Stimulated activated naive CD8-positive, alpha-beta T cell treated with anti-CD3 and anti-CD28 coated beads, Interleukin-15, Interleukin-2, amounts not matched to agents 100 ng/mL and 50 ng/mL, for 24 hours (primary cell): Measurements from ENCODE around the gene NRXN2.
A peak's percentile ranks its signal among the peaks of the same experiment; 100 is the strongest.

Experiments used
- H3K27ac Mint-ChIP-seq: one replicate; pipeline ENCODE4 v1.8.0; 2021; ENCODE audit warnings: mild to moderate bottlenecking, mixed read lengths
- H3K27me3 Mint-ChIP-seq: one replicate; pipeline ENCODE4 v1.8.0; 2021; ENCODE audit warnings: mixed read lengths
- H3K36me3 Mint-ChIP-seq: one replicate; pipeline ENCODE4 v1.8.0; 2021; ENCODE audit warnings: low read depth, mixed read lengths
- H3K4me1 Mint-ChIP-seq: one replicate; pipeline ENCODE4 v1.8.0; 2021; ENCODE audit warnings: low read depth, mixed read lengths
- H3K4me3 Mint-ChIP-seq: one replicate; pipeline ENCODE4 v1.8.0; 2021; ENCODE audit warnings: mild to moderate bottlenecking, mixed read lengths
- H3K9me3 Mint-ChIP-seq: one replicate; pipeline ENCODE4 v1.8.0; 2021; ENCODE audit warnings: mixed read lengths

Gene NRXN2

DNA sequence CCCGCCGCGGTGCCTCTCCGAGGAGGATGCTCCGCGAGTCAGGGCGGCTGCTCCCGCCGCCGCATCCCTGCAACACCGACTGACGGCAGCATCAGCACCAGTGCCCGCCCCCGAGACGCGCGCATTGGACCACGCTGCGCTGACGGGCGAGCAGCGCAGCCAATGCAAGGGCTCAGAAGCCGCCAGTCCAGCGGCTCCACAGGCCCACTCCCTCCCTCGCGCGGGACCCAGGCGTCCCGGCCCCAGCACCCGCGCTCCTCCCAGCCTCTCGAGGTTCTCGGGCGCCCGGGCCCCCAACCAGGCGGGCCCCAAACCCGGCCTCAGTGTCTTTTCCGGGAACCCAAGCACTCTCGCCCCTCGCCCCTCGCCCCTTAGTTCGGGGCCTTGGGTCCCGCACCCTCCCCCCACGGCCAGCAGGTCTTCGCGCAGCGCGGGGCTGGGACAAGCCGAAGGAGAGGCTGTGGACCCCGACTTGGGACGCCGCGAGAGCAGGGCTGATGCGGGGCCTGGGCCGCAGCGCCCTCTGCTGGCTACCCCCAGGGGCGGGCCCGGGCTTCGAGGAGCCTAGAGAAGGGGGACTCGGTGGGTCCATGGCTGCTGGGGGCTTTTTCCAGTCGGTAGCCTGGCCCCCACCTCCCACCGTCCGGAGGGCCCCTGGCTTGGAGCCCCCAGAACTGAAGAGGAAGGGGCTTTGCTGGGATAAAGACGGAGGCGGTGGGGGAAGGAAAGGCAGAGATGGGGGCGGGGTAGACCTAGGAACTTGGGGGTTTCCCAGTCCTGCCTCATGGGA lies at the start of gene NRXN2:
Gene NRXN2 (minus strand): TSS at position 81 of the 790 bp plus-strand sequence. CDS start 9,498 bp downstream, outside the sequence.
- Mint-ChIP-seq H3K36me3 (no peaks in the 10 kb centered on the region), H3K9me3 (no peaks in the 10 kb centered on the region), H3K27me3 (peaks cover 17% of the 10 kb centered on the region), H3K27ac (no peak within 1 kb of the TSS), H3K4me3 (peak within 1 kb of the TSS; percentile 55), H3K4me1 (peaks cover 16% of the 10 kb centered on the region)

DNA sequence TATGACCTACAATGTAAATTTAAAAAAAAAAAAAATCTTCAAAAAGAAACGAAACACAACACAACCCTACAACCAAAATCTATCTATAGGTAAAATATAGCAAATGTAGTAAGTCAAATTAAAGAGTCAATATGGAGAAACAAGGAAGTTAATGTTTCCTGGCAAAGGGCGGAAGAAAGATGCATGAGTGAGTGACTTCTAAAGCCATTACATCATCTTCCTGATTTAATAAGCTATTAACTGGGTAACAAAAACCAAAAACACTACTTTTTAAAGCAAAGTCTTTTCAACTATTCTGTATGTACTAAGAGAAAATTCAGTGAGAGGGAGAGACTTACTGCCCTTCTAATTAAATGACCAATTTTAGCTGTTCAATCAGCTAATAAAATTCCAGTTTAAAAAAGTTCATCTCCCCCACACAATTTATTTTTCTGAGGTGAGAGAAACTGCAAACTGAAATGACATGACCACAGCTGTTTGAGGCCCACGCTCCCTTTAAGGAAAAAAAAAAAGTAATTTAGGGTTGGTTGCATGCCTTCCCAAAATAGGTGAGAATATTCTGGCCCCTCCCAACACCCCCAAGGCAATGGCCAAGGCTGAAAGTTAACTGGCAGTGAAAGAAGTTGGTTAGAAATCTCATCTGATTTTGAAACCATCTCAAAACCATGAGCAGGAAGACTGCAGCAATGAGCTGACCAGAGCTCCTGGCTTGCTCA lies 49.5 kb upstream of the NRXN2 start:
- Mint-ChIP-seq H3K4me1 (peaks cover 96% of the 10 kb centered on the region), H3K9me3 (no peaks in the 10 kb centered on the region), H3K27ac (peak overlapping the region; percentile 60), H3K36me3 (peaks cover 100% of the 10 kb centered on the region), H3K4me3 (peak overlapping the region; percentile 51), H3K27me3 (no peaks in the 10 kb centered on the region)

DNA sequence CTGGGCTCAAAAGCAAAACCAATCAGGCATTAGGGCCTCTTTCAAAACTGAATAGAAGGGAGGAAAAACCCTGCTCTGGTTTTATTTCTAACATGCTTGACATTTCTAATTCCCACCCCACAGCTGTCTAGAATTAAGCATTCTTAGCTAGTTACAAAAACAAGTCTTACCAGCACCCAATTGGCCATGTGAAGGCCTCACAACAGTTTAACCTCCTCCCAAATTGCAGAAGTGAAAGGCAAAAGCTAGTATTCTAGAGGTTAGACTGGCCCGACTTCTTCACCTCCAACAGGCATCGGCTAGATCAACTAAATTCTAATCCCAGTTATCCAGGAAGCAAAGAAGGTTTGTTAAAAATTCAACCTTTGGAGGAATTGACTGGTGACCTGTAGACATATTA lies 48.9 kb upstream of the NRXN2 start:
- Mint-ChIP-seq H3K4me1 (peaks cover 96% of the 10 kb centered on the region), H3K36me3 (peaks cover 99% of the 10 kb centered on the region), H3K27me3 (no peaks in the 10 kb centered on the region), H3K9me3 (no peaks in the 10 kb centered on the region), H3K4me3 (peak overlapping the region; percentile 51), H3K27ac (peak overlapping the region; percentile 60)

DNA sequence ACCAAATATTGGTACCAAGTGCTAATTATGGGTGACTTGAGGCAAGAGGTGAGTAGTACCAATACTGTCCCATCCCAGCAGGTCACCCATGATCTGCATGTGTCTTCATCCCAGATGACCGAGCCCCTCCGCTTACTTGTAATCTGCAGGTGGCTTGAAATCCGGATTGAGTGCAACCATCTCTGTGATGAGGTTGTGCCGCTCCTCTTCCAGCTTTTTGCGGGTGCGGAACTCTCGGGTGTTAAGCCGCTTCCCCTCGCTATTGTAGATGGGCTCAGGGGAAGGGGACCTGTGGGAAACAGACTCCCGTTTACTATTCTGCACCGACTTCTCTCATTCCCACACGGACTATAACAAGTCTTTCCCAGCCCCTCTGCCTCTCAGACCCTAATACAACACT lies 47.1 kb upstream of the NRXN2 start:
- Mint-ChIP-seq H3K9me3 (no peaks in the 10 kb centered on the region), H3K4me3 (no peak overlapping the region), H3K4me1 (peaks cover 94% of the 10 kb centered on the region), H3K27me3 (no peaks in the 10 kb centered on the region), H3K27ac (no peak overlapping the region), H3K36me3 (peaks cover 94% of the 10 kb centered on the region)

DNA sequence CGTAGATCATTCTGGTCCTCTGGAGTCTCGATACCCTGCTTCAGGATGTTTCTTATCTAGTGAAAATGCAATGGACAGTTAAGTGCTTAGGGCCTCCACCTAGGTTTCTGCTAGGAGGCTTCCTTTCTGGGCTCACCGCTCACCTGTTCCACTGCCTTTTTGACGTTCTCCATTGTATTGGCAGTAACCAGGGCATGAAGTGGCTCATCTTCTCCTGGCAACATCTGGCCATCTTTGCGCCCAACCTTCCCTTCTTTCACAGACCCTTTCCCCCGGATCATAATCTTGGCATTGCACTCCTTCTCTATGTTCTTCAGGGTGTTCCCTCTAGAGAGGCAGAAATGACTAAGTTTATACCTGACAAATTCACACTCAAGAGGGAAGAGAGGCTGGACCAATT lies 46.3 kb upstream of the NRXN2 start:
- peaks cover 94% of the 10 kb centered on the region for H3K4me1 Mint-ChIP-seq
- no peaks in the 10 kb centered on the region for H3K9me3 Mint-ChIP-seq
- no peaks in the 10 kb centered on the region for H3K27me3 Mint-ChIP-seq
- peak overlapping the region; percentile 17 for H3K4me3 Mint-ChIP-seq
- peaks cover 94% of the 10 kb centered on the region for H3K36me3 Mint-ChIP-seq
- H3K27ac Mint-ChIP-seq, result peak overlapping the region; percentile 54

DNA sequence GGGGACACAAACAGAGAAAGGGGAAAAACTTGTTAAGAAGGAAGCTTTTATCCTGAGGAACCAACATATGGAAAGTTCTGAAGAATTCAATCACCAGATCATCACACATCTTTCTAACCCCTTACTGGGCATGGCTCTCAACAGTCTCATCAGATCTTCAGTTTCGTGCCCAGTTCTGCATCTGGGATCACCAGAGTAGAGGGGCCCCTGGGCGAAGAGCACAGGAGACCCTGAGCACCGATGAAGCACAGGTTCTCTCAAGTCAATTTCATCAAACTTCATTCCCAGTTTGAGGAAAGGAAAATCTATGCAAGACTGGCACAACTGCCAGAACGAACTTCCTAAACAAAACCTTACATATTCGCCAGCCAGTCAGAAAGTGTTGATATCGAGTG lies 45.3 kb upstream of the NRXN2 start:
- Mint-ChIP-seq H3K4me1 (peaks cover 95% of the 10 kb centered on the region), H3K36me3 (peaks cover 91% of the 10 kb centered on the region), H3K4me3 (no peak overlapping the region), H3K27me3 (no peaks in the 10 kb centered on the region), H3K9me3 (no peaks in the 10 kb centered on the region), H3K27ac (peak overlapping the region; percentile 34)

DNA sequence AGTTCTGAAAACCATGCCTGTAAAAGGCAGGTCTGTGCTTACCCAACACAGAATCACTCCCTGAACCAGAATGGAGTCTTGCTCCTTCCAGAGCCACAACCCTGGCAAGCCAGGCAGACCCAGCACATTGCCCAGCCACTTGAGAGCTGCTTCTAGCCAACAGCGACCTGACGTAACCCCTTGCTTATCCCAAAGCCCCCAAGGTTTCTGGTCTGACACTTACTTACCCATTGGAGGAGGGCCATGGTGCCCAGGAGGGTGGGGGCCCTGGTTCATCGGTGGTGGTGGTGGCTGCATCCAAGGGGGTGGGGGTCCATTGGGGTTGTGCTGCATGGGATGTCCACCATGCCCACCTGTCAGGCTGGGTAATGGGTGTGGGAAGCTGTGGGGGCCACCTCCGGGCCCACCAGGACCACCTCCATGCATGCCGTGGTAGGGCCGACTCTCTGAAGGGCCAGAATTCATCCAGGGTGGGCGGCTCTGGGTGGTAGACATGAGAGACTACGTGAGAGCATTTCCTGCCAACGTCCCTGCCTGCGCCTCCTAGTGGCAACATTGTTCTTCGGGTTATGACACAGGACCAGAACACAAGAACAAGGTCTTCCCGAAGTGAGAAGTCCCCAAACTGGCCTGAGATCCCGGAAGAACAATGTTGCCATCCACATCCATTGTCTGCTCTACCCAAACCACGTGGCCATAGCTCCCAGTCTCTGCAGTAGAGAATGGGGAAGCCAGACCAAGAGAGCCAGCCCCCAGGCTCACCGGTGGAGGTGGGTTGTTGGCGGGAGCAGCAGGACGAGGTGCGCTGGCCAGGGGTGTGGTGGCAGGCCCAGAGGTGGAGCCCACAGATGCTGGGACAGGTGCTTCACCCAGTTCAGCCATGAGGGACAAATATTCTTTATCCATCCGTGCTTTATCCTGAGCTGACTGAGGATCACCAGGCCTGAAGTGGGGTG lies 44.6 kb upstream of the NRXN2 start:
- peak overlapping the region; percentile 76 for H3K27ac Mint-ChIP-seq
- peaks cover 95% of the 10 kb centered on the region for H3K4me1 Mint-ChIP-seq
- no peak overlapping the region for H3K4me3 Mint-ChIP-seq
- H3K27me3 Mint-ChIP-seq, result no peaks in the 10 kb centered on the region
- H3K36me3 Mint-ChIP-seq, result peaks cover 91% of the 10 kb centered on the region
- H3K9me3 Mint-ChIP-seq, result no peaks in the 10 kb centered on the region

DNA sequence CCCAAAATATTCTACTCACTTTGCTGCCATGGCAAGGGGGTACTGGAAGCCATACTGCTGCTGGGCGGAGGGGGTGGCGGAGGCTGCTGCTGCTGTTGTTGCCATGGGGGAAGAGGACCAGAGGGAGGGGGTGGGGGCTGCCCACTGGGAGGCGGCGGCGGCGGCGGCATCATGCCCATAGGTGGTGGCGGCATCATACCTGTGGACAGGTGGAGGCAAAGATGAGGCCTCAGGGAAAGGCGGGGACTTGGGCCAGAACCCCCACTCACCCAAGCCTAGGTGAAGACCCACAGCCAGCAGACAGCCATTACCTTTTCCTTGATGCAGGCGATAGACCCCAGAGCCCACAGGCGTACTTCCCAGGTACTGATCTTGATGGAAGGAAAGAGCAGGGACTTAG lies 43.9 kb upstream of the NRXN2 start:
- Mint-ChIP-seq H3K27me3 (no peaks in the 10 kb centered on the region), H3K4me1 (peaks cover 95% of the 10 kb centered on the region), H3K4me3 (no peak overlapping the region), H3K27ac (peak overlapping the region; percentile 76), H3K36me3 (peaks cover 90% of the 10 kb centered on the region), H3K9me3 (no peaks in the 10 kb centered on the region)

DNA sequence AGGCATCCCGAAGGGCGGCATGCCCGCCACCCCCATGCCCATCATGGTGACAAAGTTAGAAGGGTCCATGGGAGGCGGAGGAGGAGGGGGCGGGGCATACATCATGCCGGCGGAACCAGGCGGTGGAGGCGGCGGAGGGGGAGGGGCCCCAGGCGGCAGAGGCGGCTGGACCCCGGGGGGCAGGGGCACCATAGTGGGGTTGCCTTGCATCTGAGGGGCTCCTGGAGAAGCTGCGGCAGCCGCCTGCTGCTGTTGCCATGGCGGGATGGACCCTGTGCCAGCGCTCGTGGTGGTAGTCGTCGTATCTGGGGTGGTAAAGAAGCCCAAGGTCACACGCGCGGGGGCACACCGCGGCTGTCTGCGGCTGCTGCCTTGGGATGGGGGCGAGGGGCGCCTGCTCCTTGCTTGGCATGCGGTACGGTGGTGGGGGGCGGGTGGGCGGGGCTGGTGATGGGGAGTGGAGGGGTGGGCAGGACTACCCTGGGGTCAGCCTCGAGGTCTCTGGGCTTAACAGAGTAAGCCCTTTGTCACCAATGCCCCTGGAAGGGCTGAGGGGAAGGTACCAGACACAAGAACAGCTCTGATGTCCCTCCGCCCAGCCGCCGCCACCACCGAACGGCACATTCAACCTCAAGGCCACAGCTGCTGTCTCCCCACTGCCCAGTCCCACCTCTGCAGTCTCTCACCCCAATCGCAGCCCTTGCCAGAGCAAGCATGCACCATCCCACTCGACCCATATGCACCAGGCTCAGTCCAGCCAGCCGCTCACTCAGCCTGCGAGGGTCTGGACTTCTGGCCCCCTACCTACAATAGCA lies 43.1 kb upstream of the NRXN2 start:
- Mint-ChIP-seq H3K27me3 (no peaks in the 10 kb centered on the region), H3K27ac (peak overlapping the region; percentile 83), H3K9me3 (no peaks in the 10 kb centered on the region), H3K4me1 (peaks cover 92% of the 10 kb centered on the region), H3K36me3 (peaks cover 81% of the 10 kb centered on the region), H3K4me3 (no peak overlapping the region)

DNA sequence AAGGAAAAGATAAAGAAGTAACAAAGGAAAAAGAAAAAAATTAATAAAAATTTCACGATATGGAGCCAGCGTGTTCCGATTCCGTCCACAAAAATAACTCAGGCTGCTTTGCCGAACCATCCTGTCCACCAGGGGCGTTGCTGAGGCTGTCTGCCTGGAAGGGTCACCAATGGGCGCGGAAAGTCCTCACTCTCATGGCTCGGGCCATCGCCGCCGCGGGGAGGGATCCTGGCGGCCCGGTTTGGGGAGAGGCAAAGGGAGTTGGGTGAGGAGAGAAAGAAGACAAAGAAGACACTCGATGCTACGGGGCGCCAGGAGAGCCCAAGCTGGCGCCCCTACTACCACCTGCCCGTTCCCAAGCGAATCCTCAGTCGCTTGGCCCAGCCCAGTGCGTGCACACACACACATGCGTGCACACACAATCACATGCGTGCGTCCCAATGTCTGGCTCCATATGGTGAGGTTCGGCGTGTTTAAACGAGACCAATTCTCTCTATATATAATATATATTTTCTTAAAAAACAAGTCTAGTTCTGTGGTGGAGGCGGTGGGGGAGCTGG lies 42.4 kb upstream of the NRXN2 start:
- Mint-ChIP-seq H3K27me3 (no peaks in the 10 kb centered on the region), H3K4me1 (peaks cover 92% of the 10 kb centered on the region), H3K27ac (peak overlapping the region; percentile 85), H3K4me3 (peak overlapping the region; percentile 71), H3K36me3 (peaks cover 74% of the 10 kb centered on the region), H3K9me3 (no peaks in the 10 kb centered on the region)

DNA sequence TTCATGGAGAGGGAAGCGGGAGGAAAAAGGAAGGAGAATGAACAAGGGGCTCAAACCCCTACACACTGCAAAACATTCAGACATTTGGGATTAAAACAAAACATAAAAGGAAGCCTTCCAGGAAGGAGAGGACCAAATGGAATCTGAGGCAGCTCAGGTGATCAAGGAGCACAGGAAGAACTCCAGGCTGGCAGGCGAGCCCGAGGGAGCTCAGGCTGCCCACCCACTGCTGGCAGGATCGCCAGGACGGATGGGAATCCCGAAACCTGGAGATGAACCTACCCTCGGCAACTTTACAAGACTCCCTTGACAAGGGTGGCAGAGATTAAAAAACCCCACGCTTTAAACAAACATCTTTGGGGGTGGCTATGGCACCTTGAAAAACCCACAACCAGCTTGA lies 41.8 kb upstream of the NRXN2 start:
- peaks cover 94% of the 10 kb centered on the region for H3K4me1 Mint-ChIP-seq
- peak overlapping the region; percentile 85 for H3K27ac Mint-ChIP-seq
- no peaks in the 10 kb centered on the region for H3K27me3 Mint-ChIP-seq
- peaks cover 68% of the 10 kb centered on the region for H3K36me3 Mint-ChIP-seq
- peak overlapping the region; percentile 71 for H3K4me3 Mint-ChIP-seq
- no peaks in the 10 kb centered on the region for H3K9me3 Mint-ChIP-seq

DNA sequence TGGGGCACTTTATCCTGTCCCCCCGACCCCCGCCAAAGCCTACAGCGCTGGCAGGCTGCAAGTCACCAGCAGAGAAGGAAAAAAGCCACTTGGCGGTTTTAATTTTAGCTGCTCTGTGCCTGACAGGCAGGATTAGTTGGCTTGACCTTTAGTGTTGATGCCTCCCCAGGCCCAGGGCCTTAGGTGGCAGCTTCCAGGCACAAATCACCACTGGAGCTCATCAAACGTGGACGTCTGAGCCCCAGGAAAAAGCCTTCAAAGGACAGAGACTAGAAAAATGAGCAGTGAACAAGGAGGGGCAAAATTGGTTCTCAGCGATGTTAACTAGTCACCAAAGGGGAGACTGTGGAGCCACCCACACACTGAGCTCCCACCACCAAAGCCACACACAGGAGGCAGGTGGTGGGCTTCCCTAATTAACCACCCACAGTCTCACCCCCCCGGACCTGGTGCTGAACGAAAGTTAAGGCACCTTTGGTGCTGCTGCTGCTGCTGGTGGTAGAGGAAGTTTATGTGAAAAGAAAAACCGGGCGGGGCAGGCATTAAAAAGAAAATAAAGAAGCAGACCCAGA lies 41.1 kb upstream of the NRXN2 start:
- no peaks in the 10 kb centered on the region for H3K27me3 Mint-ChIP-seq
- H3K36me3 Mint-ChIP-seq, result peaks cover 62% of the 10 kb centered on the region
- no peaks in the 10 kb centered on the region for H3K9me3 Mint-ChIP-seq
- peak overlapping the region; percentile 85 for H3K27ac Mint-ChIP-seq
- peaks cover 90% of the 10 kb centered on the region for H3K4me1 Mint-ChIP-seq
- peak overlapping the region; percentile 71 for H3K4me3 Mint-ChIP-seq

DNA sequence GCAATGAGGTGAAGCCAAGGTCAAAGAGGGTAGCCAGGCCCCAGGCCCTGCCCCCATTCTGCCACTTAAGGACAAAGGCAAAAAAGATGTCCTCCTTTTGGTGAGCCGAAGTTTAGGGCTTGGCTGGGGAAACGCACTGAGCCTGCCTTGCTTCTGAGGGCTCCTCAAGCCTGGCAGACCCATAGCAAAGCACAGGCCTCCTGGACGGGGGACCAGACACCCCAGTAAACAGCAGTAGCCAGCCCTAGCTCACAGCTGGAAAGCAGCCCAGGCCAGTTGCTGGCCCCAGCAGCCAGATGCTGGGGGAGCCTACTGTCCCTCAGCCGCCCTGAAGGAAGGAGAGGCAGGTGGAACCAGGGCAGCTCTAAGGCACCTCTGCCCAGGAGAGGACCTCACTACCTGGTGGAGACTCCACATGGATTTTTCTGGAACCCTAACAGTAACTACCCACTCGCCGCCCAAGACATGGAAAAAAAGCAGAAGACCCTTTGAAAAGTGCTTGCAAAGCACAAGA lies 40.6 kb upstream of the NRXN2 start:
- H3K9me3 Mint-ChIP-seq, result no peaks in the 10 kb centered on the region
- peak overlapping the region; percentile 85 for H3K27ac Mint-ChIP-seq
- no peak overlapping the region for H3K4me3 Mint-ChIP-seq
- peaks cover 57% of the 10 kb centered on the region for H3K36me3 Mint-ChIP-seq
- no peaks in the 10 kb centered on the region for H3K27me3 Mint-ChIP-seq
- peaks cover 85% of the 10 kb centered on the region for H3K4me1 Mint-ChIP-seq
